Measurements from ENCODE around the gene DPYSL5.
"Not testable (repeated sequence)": the region's sequence is repeated elsewhere in the genome, so short reads cannot be mapped to it uniquely, and the experiment has no call there.

Gene DPYSL5

DNA sequence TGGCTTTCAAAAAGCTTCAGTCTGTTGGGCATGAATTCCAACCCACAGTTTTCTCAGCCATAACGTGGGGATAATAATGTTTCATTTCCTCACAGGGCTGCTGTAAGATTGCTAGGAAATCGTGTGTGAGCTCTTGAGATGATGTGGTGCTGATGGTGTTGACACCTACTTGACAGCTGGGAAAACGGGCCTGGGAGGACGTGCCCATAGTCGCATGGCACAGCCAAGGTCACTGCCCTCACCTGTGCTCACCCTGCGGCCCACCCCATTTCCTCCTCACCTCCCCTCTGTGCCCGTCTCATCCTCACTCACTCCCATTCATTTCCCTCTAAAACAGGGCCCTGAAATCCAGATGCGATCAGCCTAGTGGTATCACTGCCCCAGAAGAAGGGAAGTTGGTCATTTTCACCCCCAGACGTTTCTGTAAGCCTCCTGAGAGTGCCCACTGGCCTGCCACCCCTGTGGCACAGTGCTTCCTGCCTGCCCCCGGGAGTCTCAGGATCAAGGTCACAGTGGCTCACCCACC, 33.0 kb downstream of the DPYSL5 start:
- FAIRE-seq: no peak

GRCh38 chr2:26882220-26882619, 34.3 kb downstream of the DPYSL5 start:
- not testable (repeated sequence) for FAIRE-seq; DNase-seq (ENCODE audit: insufficient read length, low spot score)

More for the DNA sequence above, 33.0 kb downstream of the DPYSL5 start:
- DNase-seq (ENCODE audit: insufficient read length, low spot score): no peak
- TF ChIP-seq POU2F2 (IDR thresholded peaks at IDR 0.05; ENCODE audit: low read depth, low read length): no peak
- no peak for TF ChIP-seq TAF1 (IDR thresholded peaks at IDR 0.05; ENCODE audit: low read depth, low read length)

DNA sequence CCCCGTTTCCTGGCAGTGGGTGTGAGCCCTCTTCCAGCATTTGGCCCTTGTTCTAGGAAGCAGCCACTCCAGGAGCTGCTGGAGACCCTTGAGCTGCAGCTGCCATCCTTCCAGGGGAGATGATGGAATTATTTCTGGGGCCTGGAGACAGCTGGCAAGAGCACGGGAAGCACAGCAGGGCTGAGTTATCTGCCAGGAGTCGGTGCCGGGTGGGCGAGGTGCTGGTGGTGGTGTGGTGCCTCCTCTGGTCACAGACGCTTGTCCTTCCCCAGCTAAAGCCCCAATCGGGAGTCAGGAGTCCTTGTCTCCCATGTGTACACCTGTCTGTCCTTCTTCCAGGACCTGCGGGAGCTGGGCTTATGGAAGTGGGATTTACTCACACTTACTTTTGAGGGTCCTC, 36.0 kb downstream of the DPYSL5 start:
- TF ChIP-seq POLR2AphosphoS5 (IDR thresholded peaks at IDR 0.05; ENCODE audit: low read depth, low read length) (no peak), TAF1 (IDR thresholded peaks at IDR 0.05; ENCODE audit: low read depth, low read length) (no peak)
- no peak for FAIRE-seq
- DNase-seq (ENCODE audit: insufficient read length, low spot score): no peak

GRCh38 chr2:26884486-26884885, 36.6 kb downstream of the DPYSL5 start:
- FAIRE-seq: no peak
- no peak for DNase-seq (ENCODE audit: insufficient read length, low spot score)

DNA sequence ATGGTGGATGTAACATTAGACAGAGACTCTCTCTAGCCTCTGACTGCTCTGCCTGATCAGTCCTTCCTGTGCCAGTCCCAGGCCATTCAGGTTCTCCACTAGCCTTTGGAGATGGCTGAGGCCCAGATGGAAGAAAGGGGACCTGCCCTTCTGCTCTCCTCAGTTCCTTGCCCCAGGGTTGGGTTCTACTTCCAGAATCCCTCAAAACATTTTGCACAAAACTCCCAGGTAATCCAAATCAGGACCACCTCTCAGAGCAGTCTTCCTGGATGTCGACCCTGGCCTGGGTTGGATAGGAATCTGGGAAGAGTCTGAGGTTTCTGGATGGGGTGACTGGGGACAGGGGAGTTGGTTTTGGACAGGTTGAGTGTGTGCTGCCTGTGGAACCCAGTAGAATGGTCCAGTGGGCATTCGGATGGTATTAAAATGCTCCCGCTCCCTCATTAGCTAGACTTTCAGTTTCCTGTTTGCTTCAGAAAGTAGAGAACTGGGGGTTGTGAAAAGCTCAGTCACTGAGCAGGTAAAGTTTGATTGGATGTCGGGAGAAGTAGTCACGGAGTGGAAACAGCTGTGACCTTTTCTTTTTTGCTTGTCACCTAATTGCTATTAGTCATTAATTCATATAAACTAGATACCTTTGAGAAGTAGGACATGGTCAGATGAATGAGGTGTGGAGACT, 37.9 kb downstream of the DPYSL5 start:
- TF ChIP-seq POU2F2 (IDR thresholded peaks at IDR 0.05; ENCODE audit: low read depth, low read length) (no peak), POLR2A (IDR thresholded peaks at IDR 0.05; ENCODE audit: low read depth, low read length) (no peak), PAX5 (IDR thresholded peaks at IDR 0.05; ENCODE audit: insufficient read depth, low read length, severe bottlenecking) (no peak), POLR2AphosphoS5 (IDR thresholded peaks at IDR 0.05; ENCODE audit: low read depth, low read length) (no peak), SPI1 (IDR thresholded peaks at IDR 0.05; ENCODE audit: low read depth, low read length) (no peak), TAF1 (IDR thresholded peaks at IDR 0.05; ENCODE audit: low read depth, low read length) (no peak)
- no peak for FAIRE-seq

More at GRCh38 chr2:26884486-26884885, 36.6 kb downstream of the DPYSL5 start:
- TF ChIP-seq TAF1 (IDR thresholded peaks at IDR 0.05; ENCODE audit: low read depth, low read length) (no peak), POLR2AphosphoS5 (IDR thresholded peaks at IDR 0.05; ENCODE audit: low read depth, low read length) (no peak), SPI1 (IDR thresholded peaks at IDR 0.05; ENCODE audit: low read depth, low read length) (no peak), PAX5 (IDR thresholded peaks at IDR 0.05; ENCODE audit: insufficient read depth, low read length, severe bottlenecking) (no peak), POLR2A (IDR thresholded peaks at IDR 0.05; ENCODE audit: low read depth, low read length) (no peak), POU2F2 (IDR thresholded peaks at IDR 0.05; ENCODE audit: low read depth, low read length) (no peak)

DNA sequence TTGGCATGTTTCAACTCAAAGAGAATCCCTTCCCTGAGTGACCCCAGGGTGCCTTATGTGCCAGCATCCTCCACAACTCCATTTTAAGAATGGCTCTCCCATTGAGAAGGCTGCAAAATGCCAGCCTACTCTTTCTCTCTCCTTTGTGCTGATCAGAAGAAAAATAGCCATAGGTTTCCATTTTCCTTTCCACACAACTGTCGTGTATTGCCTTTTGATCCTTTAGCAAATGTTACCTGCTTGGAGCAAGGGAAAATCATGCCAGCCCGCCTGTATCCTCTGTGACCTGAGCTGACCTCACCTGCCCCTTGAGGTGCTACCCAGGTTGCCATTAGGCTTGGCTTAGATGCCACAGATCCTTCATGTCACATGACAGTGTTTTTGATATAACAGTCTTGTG, 38.8 kb downstream of the DPYSL5 start:
- FAIRE-seq: no peak
- no peak for TF ChIP-seq POU2F2 (IDR thresholded peaks at IDR 0.05; ENCODE audit: low read depth, low read length)
- TF ChIP-seq TAF1 (IDR thresholded peaks at IDR 0.05; ENCODE audit: low read depth, low read length): no peak
- TF ChIP-seq POLR2AphosphoS5 (IDR thresholded peaks at IDR 0.05; ENCODE audit: low read depth, low read length): no peak
- no peak for TF ChIP-seq SPI1 (IDR thresholded peaks at IDR 0.05; ENCODE audit: low read depth, low read length)
- no peak for TF ChIP-seq POLR2A (IDR thresholded peaks at IDR 0.05; ENCODE audit: low read depth, low read length)
- no peak for TF ChIP-seq PAX5 (IDR thresholded peaks at IDR 0.05; ENCODE audit: insufficient read depth, low read length, severe bottlenecking)
- no peak for DNase-seq (ENCODE audit: insufficient read length, low spot score)

More for the DNA sequence above, 37.9 kb downstream of the DPYSL5 start:
- no peak for DNase-seq (ENCODE audit: insufficient read length, low spot score)

- peak; percentile 88 for TF ChIP-seq SPI1 (IDR thresholded peaks at IDR 0.05; ENCODE audit: low read depth, low read length)
- TF ChIP-seq POU2F2 (IDR thresholded peaks at IDR 0.05; ENCODE audit: low read depth, low read length): no peak
- FAIRE-seq (no peak), DNase-seq (ENCODE audit: insufficient read length, low spot score) (no peak)
These were observed 39.2 kb downstream of the DPYSL5 start for GRCh38 chr2:26887151-26887550.

DNA sequence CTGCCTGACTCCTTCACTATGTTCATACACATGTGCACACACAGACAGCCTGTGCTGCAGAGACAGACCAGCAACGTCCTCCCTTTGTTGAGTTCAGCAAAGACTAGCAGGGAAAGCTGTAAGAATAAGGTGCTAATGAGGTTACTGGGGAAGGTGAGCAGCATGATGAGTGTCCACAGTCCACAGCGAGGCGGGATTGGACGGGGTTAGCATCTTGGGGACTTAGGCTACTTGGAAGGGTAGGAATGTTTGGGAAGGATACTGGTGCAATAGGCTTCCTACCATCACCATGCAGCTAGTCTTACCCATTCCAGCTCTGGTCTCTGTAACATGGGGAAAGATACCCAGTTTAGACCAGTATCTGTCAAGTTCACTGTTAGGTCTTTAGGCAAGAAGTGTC, 41.9 kb downstream of the DPYSL5 start:
- no peak for DNase-seq (ENCODE audit: insufficient read length, low spot score)
- no peak for FAIRE-seq
- TF ChIP-seq POLR2A (IDR thresholded peaks at IDR 0.05; ENCODE audit: low read depth, low read length) (no peak), SPI1 (IDR thresholded peaks at IDR 0.05; ENCODE audit: low read depth, low read length) (no peak), POU2F2 (IDR thresholded peaks at IDR 0.05; ENCODE audit: low read depth, low read length) (no peak), PAX5 (IDR thresholded peaks at IDR 0.05; ENCODE audit: insufficient read depth, low read length, severe bottlenecking) (no peak), POLR2AphosphoS5 (IDR thresholded peaks at IDR 0.05; ENCODE audit: low read depth, low read length) (no peak), TAF1 (IDR thresholded peaks at IDR 0.05; ENCODE audit: low read depth, low read length) (no peak)

- no peak for DNase-seq (ENCODE audit: insufficient read length, low spot score)
- no peak for FAIRE-seq
- TF ChIP-seq POU2F2 (IDR thresholded peaks at IDR 0.05; ENCODE audit: low read depth, low read length) (no peak), PAX5 (IDR thresholded peaks at IDR 0.05; ENCODE audit: insufficient read depth, low read length, severe bottlenecking) (no peak), POLR2AphosphoS5 (IDR thresholded peaks at IDR 0.05; ENCODE audit: low read depth, low read length) (no peak), SPI1 (IDR thresholded peaks at IDR 0.05; ENCODE audit: low read depth, low read length) (no peak), POLR2A (IDR thresholded peaks at IDR 0.05; ENCODE audit: low read depth, low read length) (no peak), TAF1 (IDR thresholded peaks at IDR 0.05; ENCODE audit: low read depth, low read length) (no peak)
These were observed 42.5 kb downstream of the DPYSL5 start for GRCh38 chr2:26890341-26891000.

- DNase-seq (ENCODE audit: insufficient read length, low spot score) (no peak), FAIRE-seq (no peak)
- TF ChIP-seq TAF1 (IDR thresholded peaks at IDR 0.05; ENCODE audit: low read depth, low read length): no peak
- TF ChIP-seq POU2F2 (IDR thresholded peaks at IDR 0.05; ENCODE audit: low read depth, low read length): no peak
- TF ChIP-seq POLR2A (IDR thresholded peaks at IDR 0.05; ENCODE audit: low read depth, low read length): no peak
- no peak for TF ChIP-seq PAX5 (IDR thresholded peaks at IDR 0.05; ENCODE audit: insufficient read depth, low read length, severe bottlenecking)
- no peak for TF ChIP-seq POLR2AphosphoS5 (IDR thresholded peaks at IDR 0.05; ENCODE audit: low read depth, low read length)
- no peak for TF ChIP-seq SPI1 (IDR thresholded peaks at IDR 0.05; ENCODE audit: low read depth, low read length)
These were observed 44.2 kb downstream of the DPYSL5 start for GRCh38 chr2:26892133-26892532.
